Stimulated activated CD4-positive, alpha-beta T cell treated with anti-CD3 and anti-CD28 coated beads, Interleukin-2, amount 100 ng/mL, for 24 hours (primary cell): Measurements from ENCODE around the gene DNMT3L.
"Not testable (repeated sequence)": the region's sequence is repeated elsewhere in the genome, so short reads cannot be mapped to it uniquely, and the experiment has no call there.

Source experiments
- DNase-seq, 2 donors: peaks; one replicate each; pipeline ENCODE4 v3.0.0-alpha.2; 2020

DNMT3L gene

DNA sequence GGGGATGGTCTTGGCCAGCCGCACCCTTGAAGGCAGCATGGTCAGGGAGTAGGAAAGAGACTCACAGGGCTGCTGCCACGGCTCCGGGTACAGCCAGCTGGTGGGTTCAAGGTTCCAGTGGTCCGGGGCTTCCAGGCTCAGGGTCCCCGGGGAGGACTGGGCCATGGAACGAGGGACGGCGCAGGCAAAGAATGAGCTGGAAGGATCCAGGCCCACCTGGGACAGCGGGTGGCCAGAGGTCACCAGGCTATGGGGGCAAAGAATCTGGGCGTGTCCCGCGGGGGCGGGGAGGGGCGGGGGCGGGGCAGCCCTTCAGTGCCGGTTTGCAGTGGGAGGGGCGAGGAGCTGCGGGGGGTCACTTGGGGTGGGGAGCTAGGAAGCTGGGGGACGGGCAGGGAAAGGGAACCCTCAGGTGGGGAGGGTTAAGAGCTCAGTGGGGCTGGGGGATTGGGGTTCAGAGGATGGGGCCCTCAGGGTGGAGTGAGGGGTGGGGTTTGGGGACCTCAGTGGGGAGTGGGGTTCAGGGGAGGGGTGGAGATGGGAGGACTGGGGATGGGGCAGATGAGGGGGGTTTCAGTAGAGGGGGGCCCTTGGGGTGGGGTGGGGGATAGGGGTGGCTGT is at the start of gene DNMT3L:
DNMT3L (minus strand) TSS at position 223 of the 621 bp plus-strand sequence. CDS start 638 bp downstream, outside the sequence.
- DNase-seq: no peak

DNA sequence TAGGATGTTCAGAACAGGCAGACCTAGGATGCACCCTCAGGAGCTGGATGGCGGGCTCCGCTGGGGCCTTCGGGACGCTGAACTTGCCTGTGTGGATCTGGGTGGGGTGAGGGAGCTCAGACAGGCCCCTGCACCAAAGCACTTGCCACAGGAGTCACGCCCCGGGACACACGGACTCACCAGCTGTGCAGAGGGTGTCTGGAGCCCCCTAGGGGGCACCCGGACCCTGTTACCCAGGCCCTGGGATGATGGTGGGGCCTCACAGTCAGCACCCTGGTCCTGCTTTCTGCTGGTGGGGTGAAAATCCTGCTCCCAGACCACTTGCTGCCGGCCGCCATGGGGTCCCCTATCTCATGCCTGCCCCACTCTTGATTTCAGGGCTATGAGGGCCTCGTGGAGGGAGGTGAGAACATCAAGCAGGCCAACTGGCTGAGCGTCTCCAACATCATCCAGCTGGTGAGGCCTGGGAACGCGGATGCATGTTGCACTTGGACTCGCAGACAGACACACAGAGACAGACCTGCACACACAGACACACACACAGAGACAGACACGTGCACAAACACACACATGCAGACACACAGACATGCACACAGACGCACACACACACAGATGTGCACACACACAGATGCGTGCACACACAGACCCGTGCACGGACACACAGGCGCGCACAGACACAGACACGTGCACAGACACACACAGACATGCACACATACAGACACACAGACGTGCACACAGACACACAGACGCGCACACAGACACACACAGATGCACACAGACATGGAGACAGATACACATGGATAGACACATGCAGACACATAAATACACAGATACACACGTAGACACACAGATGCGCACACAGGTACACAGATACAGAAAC is 49.2 kb upstream of the DNMT3L start:
- no peak for DNase-seq

DNA sequence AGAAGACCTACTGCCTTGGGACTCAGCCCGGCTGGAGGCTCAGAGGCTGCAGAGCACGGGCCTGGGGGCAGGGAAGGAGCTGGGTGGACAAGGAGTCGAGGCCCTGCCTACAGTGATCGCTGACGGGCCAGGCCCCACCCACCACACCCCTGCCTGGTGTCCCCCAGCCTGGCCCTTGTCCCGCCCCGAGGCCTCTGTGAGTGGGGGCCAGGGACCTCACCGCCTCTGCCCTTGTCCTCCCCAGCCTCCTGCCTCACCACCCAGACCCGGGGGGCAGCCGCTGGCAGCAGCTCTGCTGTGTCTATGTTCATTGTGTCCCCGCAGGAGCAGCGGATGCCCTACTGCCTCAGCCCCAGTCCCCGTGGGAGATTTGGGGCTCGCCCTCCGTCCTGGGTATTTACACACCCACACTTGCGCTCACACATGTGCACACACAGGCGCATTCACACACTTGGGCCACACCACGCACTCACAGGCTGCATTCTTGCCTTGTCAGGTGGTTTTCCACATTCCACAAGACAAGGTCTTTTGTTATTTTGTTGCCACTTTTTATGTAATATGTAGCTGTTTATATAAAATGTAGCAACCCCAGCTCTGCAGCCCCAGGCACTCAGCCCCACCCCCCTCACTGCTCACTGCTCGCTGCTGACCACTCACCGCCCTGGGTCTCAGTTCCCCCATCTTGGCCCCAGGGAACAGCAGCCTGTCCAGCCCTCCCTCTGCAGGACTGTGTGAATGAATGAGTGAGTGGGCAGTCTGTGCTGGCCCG is 45.4 kb upstream of the DNMT3L start:
- no peak for DNase-seq

DNA sequence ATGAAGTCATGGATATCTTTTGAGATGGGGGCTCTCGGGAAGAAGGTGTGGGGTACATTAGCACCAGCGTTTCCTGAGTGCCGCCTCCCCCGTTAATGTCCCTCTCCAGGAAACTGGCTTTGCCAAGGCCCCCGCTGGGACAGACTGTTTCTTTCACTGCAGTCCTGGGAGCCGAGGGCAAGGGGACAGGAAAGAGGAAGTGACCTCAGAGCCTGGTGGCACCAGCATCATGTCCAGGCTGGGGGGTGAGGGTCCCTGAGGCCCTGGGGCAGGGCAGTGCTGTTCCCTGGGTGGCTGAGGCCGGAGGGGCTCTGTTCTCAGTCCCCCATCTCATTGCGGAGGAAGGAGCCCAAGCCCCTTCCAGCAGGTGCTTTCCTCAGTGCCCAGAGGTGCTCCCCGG is 44.0 kb upstream of the DNMT3L start:
- no peak for DNase-seq

DNA sequence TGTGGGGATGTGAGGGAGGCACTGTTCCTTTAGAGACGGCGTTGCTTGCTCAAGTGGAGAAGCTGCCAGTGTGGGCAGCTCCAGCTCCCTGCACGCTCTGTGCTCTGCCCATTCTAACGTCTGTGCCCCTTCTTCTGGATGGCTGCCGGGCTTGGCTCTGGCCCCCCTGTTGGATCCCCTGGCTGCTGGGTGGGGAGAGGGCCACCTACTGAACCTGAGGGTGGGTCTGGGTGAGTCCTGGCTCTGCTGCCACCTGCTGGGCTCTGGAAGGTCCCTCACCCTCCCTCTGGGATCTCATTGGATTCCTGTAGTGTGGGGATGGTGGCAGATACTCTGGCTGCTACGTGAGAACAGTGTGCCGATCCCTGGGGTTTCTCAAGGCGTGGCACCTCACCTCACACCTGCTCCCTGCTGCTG is 43.2 kb upstream of the DNMT3L start:
- peak; percentile 57 to 62 for DNase-seq

DNA sequence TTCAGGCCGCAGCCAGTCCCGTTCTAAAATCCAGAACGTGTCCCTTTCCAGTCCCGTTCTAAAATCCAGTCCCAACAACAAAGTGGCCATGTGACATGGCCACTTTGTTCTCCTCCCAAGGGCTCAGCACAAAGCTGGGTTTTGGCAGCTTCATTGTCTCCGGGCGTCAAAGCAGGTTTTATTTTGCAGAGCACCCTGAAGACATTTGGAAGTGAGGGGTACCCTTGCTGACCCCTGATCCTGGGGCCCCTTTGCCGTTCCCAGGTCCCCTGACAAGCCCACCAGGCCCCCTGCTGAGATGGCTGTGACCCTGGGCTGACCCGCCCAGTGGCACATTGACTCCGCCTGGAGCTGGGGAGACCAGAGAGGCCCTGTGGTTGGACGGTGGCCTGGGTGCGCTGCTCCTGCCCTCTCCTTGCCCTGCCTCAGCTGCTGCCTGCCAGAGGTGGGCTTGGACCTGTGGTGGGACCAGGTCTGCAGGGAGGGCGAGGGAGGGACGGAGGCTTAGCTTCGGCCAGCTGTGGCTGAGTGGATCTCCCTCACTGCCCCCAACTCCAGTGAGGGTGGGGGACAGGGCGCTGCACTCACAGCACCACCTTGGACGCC is 42.4 kb upstream of the DNMT3L start:
- no peak for DNase-seq

DNA sequence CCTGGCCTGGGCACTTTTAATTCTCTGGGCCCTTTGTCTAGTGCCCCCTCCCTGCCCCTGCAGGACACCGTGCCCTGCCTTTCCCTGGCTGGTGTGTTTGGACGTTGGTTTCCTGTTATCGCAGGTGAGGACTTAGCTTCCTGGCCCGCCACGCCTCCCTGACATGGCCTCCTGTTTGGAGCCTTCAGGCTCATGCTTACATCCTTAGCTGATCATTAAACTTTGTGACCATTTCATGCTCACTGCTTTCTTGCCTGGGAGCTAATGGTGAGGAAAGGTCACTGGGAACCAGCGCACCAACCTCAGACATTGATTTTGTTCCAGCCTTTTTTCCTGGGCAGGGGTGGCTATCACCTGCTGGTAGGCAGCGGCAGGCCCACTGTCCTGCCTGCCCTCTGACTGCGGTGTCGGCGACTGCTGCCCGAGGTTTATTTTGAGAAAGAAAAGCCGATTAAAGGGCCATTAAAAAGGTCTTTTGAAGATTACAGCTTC is 41.8 kb upstream of the DNMT3L start:
- DNase-seq: no peak

DNA sequence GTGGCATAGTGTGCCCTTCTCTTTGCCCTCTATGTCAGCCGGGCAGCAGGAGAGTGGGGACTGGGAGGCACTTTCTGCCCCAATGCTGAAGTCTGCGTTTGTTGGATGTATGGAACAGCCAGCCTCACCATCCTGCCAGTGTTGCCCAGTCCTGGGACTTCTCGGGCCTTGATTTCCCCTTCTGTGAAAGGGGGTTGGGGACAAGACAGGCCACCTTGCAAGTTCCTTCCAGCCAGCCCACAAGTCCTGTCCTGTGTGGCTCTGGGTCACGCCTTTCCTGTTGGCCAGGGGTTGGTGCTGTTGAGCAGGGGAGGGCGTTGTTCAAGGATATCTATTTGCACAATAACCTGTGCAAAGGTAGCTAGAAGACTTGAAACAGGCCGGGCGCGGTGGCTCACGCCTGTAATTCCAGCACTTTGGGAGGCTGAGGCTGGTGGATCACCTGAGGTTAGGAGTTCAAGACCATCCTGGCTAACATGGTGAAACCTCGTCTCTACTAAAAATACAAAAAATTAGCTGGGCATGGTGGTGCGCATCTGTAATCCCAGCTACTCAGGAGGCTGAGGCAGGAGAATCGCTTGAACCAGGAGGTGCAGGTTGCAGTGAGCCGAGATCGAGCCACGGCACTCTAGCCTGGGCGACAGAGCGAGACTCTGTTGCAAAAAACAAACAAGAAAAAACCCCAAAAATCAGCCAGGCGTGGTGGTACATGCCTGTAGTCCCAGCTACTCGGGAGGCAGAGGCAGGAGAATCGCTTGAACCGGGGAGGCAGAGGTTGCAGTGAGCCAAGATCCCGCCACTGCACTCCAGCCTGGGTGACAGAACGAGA is 41.1 kb upstream of the DNMT3L start:
- DNase-seq: not testable (repeated sequence)

DNA sequence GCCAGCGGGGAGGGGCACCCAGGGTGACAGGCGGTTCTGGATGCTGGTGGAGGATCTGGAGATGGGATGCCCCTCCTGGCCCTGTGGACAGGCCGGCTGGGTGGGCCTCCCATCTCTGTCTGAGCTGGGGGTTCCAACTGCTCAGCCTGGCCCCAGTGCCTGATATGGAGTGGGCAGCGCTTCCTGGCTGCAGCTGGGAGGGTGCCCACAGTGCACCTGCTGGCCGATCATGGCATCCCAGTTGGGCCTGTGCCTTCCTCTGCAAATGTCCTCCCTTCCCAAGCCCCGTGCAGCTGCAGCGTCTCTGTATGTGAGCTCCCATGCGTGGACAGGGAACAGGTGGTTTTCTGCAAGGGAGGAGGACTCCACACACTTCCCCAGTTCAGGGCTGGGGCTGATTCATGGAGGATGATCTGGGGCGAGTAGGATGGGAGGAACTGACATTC is 40.3 kb upstream of the DNMT3L start:
- no peak for DNase-seq

DNA sequence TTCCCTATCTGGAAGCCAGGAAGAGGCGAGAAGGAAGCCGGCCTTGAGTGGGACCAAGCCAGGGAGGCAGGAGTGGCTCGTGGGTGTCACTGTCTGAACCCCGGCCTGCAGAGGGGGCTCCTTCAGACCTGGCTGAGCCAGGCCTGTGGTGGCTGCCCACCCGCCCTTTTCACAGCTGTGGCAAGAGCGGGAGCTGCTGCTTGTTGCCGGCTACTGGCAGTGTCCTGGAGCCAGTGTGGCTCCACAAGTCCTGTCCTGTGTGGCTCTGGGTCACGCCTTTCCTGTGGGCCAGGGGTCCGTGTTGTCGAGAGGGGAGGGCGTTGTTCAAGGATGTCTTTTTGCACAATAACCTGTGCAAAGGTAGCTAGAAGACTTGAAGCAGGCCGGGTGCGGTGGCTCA is 39.4 kb upstream of the DNMT3L start:
- no peak for DNase-seq

DNA sequence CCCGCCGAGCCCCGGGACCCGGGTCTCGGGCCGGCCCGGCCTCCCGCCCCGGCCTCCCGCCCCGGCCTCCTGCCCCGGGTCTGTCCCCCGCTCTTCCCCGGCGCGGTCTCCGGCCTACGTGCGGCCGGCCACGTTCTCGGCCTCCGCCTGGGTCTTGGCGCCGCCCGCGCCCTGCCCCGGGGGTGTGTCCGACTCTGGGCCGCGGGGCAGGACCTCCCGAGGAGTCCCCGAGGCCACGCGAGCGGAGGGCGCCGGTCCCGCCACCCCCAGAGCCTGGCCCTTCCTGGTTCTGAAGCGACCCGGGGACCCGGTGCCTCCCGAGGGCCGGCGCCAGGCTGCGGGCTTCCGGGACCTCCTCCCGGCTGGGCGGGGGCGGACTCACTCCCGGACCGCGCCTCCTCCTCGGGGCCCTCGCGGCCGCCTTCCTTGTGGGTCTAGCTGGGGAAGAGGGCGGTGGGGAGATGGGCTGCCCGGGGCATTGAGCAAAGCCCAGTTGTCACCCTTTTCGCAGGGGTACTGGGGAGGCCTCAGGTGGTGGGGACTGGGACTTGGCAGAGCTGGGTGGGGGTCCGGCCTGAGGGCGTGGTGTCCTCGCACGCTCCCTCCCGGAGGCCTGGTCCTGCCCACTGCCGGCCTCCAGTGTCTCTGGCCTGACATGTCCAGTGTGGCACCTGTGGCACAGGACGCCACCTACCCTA is 38.7 kb upstream of the DNMT3L start:
- peak; percentile 67 to 79 for DNase-seq

DNA sequence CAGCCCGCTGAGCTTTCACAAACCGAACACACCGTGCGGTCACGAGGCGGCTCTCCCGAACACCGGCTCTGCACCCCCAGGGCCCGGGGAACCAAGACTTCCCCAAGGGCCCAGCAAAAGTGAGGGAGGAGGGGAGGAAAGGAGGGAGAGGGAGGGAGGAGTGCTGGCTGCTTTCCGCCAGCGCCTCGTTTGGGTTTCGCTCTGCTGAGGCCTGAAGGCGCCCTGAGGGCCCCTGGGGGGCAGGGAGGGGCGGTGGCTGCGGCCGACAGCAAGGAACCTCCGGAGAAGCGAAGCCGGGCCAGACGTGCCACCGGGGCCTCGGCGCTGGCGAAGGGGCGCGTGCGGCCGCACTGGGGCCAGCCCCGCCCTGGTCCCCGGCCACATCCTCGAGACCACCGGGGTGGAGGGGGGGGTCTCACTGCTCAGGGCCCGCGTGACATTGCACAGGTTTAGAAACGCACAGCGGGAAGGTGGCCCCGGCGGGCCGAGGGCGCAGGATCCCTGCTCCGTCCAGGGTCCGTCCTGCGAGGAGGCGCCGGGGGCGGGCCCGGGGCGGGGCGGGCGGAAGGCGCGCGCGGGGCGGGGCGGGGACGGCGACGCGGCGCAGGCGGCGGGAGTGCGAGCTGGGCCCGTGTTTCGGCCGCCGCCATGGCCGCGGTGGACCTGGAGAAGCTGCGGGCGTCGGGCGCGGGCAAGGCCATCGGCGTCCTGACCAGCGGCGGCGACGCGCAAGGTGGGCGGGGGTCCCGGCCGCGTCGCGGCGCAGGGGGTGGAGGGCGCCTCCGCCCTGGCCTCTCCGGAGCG is 38.0 kb upstream of the DNMT3L start, which contains the start of gene PFKL:
PFKL (plus strand) TSS at position 596 of the 804 bp plus-strand sequence; CDS start at position 649, 53 bp downstream.
- peak; percentile 69 to 79 for DNase-seq

DNA sequence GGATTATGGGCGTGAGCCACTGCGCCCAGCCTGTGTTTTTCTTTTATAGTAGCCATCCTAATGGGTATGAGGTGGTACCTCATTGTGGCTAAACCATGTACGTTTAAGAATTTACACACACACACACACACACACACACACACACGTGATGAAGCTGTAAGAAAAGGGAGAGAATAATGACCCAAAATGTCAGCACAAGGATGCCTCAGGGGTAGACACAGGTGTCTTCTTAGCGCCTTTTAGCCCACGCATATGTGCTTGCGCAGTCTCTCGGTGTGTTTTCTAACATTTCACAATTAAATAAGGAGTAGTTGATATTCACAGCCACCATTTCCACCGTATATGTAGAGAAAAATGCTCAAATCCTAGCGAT is 37.4 kb upstream of the DNMT3L start:
- DNase-seq: no peak

DNA sequence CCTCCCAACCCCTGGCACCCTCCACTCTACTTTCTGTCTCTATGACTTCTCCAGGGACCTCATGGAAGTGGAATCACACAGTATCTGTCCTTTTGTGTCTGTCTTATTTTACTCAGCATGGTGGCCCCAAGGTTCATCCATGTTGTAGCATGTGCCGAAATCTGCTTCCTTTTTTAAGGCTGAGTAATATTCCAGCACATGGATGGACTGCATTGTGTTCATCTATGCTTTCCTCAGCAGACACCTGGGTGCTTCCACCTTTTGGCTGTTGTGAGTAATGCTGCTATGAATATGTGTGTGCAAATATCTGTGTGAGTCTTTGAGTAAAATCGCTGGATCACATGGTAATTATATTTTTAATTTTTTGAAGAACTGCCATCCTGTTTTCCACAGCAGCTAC is 36.6 kb upstream of the DNMT3L start:
- no peak for DNase-seq

DNA sequence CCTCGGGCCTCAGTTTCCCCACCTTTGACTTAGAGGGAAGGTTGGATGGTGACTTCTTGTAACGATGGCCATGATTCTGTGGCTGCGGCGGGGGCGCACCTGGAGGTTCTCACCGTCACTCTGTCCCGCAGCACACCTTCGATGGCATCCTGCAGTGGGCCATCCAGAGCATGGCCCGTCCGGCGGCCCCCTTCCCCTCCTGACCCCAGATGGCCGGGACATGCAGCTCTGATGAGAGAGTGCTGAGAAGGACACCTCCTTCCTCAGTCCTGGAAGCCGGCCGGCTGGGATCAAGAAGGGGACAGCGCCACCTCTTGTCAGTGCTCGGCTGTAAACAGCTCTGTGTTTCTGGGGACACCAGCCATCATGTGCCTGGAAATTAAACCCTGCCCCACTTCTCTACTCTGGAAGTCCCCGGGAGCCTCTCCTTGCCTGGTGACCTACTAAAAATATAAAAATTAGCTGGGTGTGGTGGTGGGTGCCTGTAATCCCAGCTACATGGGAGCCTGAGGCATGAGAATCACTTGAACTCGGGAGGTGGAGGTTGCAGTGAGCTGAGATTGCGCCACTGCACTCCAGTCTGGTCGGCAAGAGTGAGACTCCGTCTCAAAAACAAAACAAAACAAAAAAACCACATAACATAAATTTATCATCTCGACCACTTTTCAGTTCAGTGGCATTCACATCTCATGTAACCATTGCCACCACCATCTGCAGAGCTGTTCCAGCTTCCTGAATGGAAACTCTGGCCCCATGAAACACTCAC is 36.0 kb upstream of the DNMT3L start:
- DNase-seq: peak; percentile 81 to 83

DNA sequence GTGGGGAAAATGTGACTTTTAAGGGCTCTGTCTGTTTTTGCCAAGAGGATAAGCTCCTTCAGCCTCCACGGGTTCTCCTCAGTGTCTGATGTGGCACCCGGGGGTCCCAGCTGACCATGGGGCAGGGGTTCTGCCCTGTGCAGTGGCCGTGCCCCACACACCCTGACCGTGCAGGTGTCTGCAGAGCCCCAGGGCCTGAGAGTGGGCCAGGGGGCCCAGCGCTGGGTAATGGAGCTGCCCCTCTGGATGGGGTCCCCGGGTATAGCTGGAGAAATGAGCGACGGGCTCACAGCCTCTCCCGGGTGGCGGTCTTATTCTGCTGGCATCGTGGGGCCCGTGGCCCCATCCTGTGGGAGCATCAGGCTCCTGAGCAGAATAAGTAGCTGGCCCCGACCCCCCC is 35.2 kb upstream of the DNMT3L start:
- DNase-seq: no peak

DNA sequence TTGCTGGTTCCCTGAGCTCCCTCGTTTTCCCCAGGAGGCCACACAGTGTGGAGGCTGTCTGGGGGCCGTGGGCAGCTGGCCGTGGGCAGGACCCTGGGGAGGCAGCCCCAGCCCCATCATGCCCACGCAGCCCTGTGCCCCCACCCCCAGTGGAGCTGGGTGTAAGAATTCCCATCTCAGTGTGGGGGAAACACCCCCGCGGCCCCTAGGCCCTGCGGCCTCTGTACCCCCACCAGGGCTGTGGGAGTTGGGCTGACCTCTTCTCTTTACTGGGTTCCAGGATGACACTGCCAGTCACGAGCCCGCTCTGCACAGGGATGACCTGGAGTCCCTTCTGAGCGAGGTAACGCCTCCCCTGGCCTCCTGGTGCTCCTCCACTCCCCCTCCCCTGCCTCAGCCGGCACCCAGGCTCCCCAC is 34.4 kb upstream of the DNMT3L start:
- no peak for DNase-seq

DNA sequence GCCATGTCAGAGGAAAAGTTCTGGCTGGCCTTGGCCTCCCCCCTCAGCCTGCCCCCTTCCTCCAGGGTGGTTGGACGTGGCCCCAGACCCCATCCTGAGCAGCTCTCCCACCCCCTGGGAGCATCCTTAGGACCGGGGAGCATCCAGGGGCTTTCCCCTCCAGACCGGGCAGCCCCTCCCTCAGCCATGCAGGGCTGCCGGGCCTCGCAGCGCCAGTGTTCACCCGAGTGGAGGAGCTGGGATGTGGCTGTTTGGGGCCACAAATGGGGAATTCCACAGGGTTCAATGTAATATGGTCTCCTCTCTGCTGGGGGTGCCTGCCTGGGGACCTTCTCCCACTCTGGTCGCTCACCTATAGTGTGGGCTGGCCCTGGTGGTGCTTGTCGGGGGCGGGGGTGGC is 33.9 kb upstream of the DNMT3L start:
- DNase-seq: no peak

DNA sequence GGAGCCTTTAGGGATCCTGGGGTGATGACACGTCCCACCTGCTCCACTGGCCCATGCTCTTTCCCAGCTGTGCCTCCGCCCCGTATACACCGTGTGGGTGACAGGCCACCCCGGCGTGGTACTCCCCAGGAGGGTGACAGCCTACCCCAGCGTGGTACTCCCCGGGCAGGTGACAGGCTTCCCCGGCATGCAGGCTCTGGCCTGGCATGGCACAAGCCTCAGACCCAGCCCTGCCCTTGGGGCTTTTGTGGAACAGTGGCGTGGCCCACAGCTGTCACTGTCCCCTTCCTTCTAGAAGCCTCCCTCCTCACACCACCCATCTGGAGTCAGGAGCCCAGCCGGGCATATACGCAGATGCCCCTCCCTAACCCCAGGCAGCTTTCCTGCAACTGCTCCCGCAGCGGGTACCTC is 33.5 kb upstream of the DNMT3L start:
- no peak for DNase-seq
